ENCODE results near the gene MIEF2. TPM values are rescaled to one million over a fixed set of nuclear protein-coding genes. Genes with fewer than 3 reads are reported as not detected.

The MIEF2 gene
- total RNA-seq, 6 experiments from 2014 or later, result 13.3 to 19.9 (median 16.6) TPM

DNA sequence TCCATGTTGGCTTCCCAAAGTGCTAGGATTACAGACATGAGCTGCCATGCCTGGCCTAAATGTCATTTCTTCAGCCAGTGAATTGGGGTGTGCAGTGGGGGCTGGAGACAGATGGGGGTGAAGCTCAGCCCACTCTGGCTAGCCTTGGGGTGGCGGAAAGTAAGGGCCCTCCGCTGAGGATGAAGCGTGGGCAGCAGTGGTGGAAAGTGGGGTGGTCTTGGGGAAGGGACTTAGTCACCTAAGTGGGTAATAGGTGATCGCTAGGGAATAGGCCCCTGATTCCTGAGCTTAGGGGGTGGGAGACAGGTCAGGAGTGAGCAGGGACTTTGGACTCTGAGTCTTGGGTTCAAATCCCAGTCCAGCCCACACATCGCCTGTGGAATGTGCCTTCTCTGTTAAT is 32.8 kb upstream of the MIEF2 start:
- H3K9me3 Mint-ChIP-seq, result no peaks in the 10 kb centered on the region
- H3K36me3 Mint-ChIP-seq (ENCODE audit: low read depth), result peaks cover 6% of the 10 kb centered on the region
- peaks cover 39% of the 10 kb centered on the region for H3K4me1 Mint-ChIP-seq (ENCODE audit: low read depth)
- no peak for TF ChIP-seq CTCF (IDR thresholded peaks at IDR 0.05)
- no peak overlapping the region; the same call in 1 of the 2 replicates for H3K4me3 Mint-ChIP-seq
- no peak overlapping the region; the same call in 1 of the 2 replicates for H3K27ac Mint-ChIP-seq
- H3K27me3 Mint-ChIP-seq (ENCODE audit: insufficient read depth), result no peaks in the 10 kb centered on the region; the same call in 1 of the 2 replicates
- no peak for DNase-seq

- Mint-ChIP-seq H3K9me3 (no peaks in the 10 kb centered on the region), H3K4me3 (0 out of 2 replicates have a peak overlapping the region, but pooled peaks have one; percentile 10), H3K4me1 (ENCODE audit: low read depth) (peaks cover 39% of the 10 kb centered on the region), H3K36me3 (ENCODE audit: low read depth) (peaks cover 6% of the 10 kb centered on the region), H3K27me3 (ENCODE audit: insufficient read depth) (no peaks in the 10 kb centered on the region; the same call in 1 of the 2 replicates), H3K27ac (no peak overlapping the region; the same call in 1 of the 2 replicates)
- TF ChIP-seq CTCF (IDR thresholded peaks at IDR 0.05), result no peak
- no peak for DNase-seq
Observed at GRCh38 chr17:18228176-18228682, 32.2 kb upstream of the MIEF2 start.

GRCh38 chr17:18229254-18229653 is 31.2 kb upstream of the MIEF2 start:
- Mint-ChIP-seq H3K9me3 (no peaks in the 10 kb centered on the region), H3K4me3 (no peak overlapping the region), H3K36me3 (ENCODE audit: low read depth) (peaks cover 6% of the 10 kb centered on the region), H3K27ac (no peak overlapping the region), H3K4me1 (ENCODE audit: low read depth) (peaks cover 35% of the 10 kb centered on the region), H3K27me3 (ENCODE audit: insufficient read depth) (no peaks in the 10 kb centered on the region; the same call in none of the 2 replicates)
- no peak for DNase-seq
- no peak for TF ChIP-seq CTCF (IDR thresholded peaks at IDR 0.05)

GRCh38 chr17:18229771-18230170 is 30.7 kb upstream of the MIEF2 start:
- Mint-ChIP-seq H3K36me3 (ENCODE audit: low read depth) (peaks cover 6% of the 10 kb centered on the region), H3K4me1 (ENCODE audit: low read depth) (peaks cover 33% of the 10 kb centered on the region), H3K4me3 (no peak overlapping the region), H3K9me3 (no peaks in the 10 kb centered on the region), H3K27me3 (ENCODE audit: insufficient read depth) (no peaks in the 10 kb centered on the region; the same call in none of the 2 replicates), H3K27ac (no peak overlapping the region)
- no peak for TF ChIP-seq CTCF (IDR thresholded peaks at IDR 0.05)
- no peak for DNase-seq

- no peak for TF ChIP-seq CTCF (IDR thresholded peaks at IDR 0.05)
- H3K27me3 Mint-ChIP-seq (ENCODE audit: insufficient read depth), result no peaks in the 10 kb centered on the region; the same call in none of the 2 replicates
- H3K4me3 Mint-ChIP-seq, result no peak overlapping the region
- no peak for DNase-seq
- H3K9me3 Mint-ChIP-seq, result no peaks in the 10 kb centered on the region
- H3K36me3 Mint-ChIP-seq (ENCODE audit: low read depth), result peaks cover 6% of the 10 kb centered on the region
- H3K27ac Mint-ChIP-seq, result no peak overlapping the region
- H3K4me1 Mint-ChIP-seq (ENCODE audit: low read depth), result peaks cover 36% of the 10 kb centered on the region
Observed at GRCh38 chr17:18230288-18231141, 29.9 kb upstream of the MIEF2 start.
